Type B pancreatic cell (in vitro differentiated cells): Measurements from ENCODE around the gene SPACA6. TPM values are rescaled to one million over a fixed set of nuclear protein-coding genes. Genes with fewer than 3 reads are reported as not detected.
A peak's percentile ranks its signal among the peaks of the same experiment; 100 is the strongest.

Source experiments
- DNase-seq: peaks from one replicate; pipeline ENCODE4 v3.0.0; 2021; ENCODE audit warnings: mixed read lengths; ENCODE audit not compliant: unreplicated experiment; ENCODE audit errors: extremely low spot score
- H3K27ac Mint-ChIP-seq: 2 replicates; pipeline ENCODE4 v1.8.0; 2021; ENCODE audit warnings: mild to moderate bottlenecking, mixed read lengths
- H3K27me3 Mint-ChIP-seq: 2 replicates; pipeline ENCODE4 v1.8.0; 2021; ENCODE audit warnings: mixed read lengths
- H3K36me3 Mint-ChIP-seq: 2 replicates; pipeline ENCODE4 v1.8.0; 2021; ENCODE audit warnings: mixed read lengths
- H3K4me1 Mint-ChIP-seq: one replicate; pipeline ENCODE4 v1.8.0; 2021; ENCODE audit warnings: mixed read lengths; ENCODE audit not compliant: unreplicated experiment
- H3K4me3 Mint-ChIP-seq: 2 replicates; pipeline ENCODE4 v1.8.0; 2021; ENCODE audit warnings: mild to moderate bottlenecking, mixed read lengths
- H3K9me3 Mint-ChIP-seq: 2 replicates; pipeline ENCODE4 v1.8.0; 2021; ENCODE audit warnings: mixed read lengths
- total RNA-seq: library from RNA; stranded (reverse); gene quantifications from 2 replicates; pipeline ENCODE4 v1.2.1, GENCODE V29; 2021; ENCODE audit warnings: low replicate concordance
- TF ChIP-seq, protein P1 (sequence below): fragments of 200-600 bp; sonication (generic); conservative IDR thresholded peaks from 2 replicates; pipeline ENCODE4 v1.5.0; 2021; ENCODE audit warnings: antibody characterized with exemption, mild to moderate bottlenecking

SPACA6 gene
- total RNA-seq, 1 donor from 2014 or later, result 28.7 TPM

DNA sequence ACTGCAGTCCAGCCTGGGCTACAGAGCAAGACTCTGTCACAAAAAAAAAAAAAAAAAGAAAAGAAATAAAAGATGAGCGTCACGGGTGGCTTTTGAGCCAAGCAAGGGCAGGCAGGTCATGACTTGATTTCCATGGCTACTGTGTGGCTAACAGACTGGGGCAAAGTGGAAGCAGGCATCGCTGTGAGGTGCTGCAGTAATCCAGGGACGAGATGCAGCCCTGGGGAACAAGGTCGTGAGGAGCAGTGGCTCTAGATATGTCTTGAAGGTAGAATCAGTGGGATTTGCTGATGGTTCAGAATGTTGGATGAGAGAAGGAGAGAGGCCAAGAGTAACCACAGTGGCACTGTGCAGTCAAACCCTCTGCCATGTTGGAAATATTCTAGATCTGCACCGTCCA is 16.4 kb downstream of the SPACA6 start:
- no peak for DNase-seq
- no peak overlapping the region for H3K4me3 Mint-ChIP-seq
- TF ChIP-seq, protein P1, sequence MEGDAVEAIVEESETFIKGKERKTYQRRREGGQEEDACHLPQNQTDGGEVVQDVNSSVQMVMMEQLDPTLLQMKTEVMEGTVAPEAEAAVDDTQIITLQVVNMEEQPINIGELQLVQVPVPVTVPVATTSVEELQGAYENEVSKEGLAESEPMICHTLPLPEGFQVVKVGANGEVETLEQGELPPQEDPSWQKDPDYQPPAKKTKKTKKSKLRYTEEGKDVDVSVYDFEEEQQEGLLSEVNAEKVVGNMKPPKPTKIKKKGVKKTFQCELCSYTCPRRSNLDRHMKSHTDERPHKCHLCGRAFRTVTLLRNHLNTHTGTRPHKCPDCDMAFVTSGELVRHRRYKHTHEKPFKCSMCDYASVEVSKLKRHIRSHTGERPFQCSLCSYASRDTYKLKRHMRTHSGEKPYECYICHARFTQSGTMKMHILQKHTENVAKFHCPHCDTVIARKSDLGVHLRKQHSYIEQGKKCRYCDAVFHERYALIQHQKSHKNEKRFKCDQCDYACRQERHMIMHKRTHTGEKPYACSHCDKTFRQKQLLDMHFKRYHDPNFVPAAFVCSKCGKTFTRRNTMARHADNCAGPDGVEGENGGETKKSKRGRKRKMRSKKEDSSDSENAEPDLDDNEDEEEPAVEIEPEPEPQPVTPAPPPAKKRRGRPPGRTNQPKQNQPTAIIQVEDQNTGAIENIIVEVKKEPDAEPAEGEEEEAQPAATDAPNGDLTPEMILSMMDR, result no peak
- peaks cover 19% of the 10 kb centered on the region for H3K27me3 Mint-ChIP-seq
- no peak overlapping the region for H3K27ac Mint-ChIP-seq
- peaks cover 12% of the 10 kb centered on the region for H3K4me1 Mint-ChIP-seq
- no peaks in the 10 kb centered on the region for H3K9me3 Mint-ChIP-seq
- H3K36me3 Mint-ChIP-seq, result peaks cover 11% of the 10 kb centered on the region

DNA sequence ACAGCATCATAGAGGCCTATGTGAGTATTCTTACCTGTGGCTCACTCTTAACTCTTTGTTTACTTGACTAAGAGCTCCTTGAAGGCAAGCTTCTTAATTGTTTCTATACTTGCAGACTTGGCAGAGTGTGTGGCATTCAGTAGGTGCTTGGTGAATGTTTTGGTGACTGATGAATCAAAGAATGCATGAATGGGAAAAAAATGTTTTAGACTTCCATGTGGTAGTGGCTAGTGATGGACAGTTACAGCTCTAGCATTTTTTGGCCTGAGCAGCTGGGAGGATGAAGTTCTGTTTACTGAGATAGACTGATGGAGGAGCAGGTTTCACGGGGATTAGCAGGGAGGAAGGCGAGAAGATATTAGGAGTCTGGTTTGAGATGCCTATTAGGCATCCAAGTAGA is 17.0 kb downstream of the SPACA6 start:
- Mint-ChIP-seq H3K27ac (no peak overlapping the region), H3K4me3 (no peak overlapping the region), H3K4me1 (peaks cover 8% of the 10 kb centered on the region), H3K36me3 (peaks cover 9% of the 10 kb centered on the region), H3K27me3 (peaks cover 24% of the 10 kb centered on the region), H3K9me3 (no peaks in the 10 kb centered on the region)
- TF ChIP-seq, protein P1, result no peak
- no peak for DNase-seq

DNA sequence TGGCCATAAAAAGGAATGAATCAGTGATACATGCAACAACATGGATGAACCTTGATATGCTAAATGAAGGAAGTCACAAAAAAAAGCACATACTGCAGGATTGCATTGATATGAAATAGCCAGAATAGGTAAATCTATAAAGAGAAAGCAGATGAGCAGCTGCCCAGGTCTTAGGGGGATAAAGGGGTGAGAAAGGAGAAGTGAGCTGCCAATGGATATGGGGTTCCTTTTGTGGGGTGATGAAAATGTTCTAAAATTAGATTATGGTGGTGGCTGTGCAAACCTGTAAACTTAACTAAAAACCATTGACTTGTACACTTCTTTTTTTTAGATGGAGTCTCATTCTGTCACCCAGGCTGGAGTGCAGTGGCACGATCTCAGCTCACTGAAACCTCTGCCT is 18.6 kb downstream of the SPACA6 start:
- peaks cover 40% of the 10 kb centered on the region for H3K27me3 Mint-ChIP-seq
- TF ChIP-seq, protein P1, result no peak
- H3K4me1 Mint-ChIP-seq, result no peaks in the 10 kb centered on the region
- no peak overlapping the region for H3K4me3 Mint-ChIP-seq
- no peak overlapping the region for H3K27ac Mint-ChIP-seq
- H3K9me3 Mint-ChIP-seq, result no peaks in the 10 kb centered on the region
- no peak for DNase-seq
- no peaks in the 10 kb centered on the region for H3K36me3 Mint-ChIP-seq

DNA sequence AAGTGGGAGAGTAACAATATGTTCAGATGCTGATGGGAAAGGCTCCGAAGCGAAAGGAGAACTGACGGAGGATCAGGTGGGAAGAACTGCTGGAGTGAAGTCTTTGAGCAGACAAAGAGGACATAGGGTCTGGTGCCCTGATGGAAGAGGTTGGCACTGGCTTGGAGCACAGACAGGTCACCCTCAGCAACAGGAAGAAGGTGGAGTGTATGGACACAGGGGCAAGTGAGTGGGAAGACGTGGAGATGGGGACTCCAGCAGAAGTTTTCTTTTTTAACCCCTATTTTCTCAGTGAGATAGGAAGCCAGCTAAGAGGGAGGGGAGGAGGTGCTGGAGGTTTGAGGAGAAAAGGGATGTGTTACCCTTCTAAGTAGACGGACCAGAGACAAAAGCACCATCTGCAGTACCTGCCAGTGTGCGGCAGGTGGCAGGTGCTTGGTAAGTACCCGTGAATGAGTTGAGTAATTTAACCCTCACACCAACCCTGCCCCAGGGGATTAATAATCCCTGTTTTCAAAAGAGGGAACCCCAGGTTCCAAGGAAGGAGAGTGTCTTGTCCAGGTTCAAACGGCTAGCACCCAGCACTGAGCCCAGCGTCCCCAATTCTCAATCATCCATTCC is 19.4 kb downstream of the SPACA6 start:
- Mint-ChIP-seq H3K27me3 (peaks cover 48% of the 10 kb centered on the region), H3K36me3 (no peaks in the 10 kb centered on the region), H3K27ac (no peak overlapping the region), H3K9me3 (no peaks in the 10 kb centered on the region), H3K4me3 (no peak overlapping the region), H3K4me1 (no peaks in the 10 kb centered on the region)
- TF ChIP-seq, protein P1, result peak; percentile 55
- DNase-seq, result no peak

DNA sequence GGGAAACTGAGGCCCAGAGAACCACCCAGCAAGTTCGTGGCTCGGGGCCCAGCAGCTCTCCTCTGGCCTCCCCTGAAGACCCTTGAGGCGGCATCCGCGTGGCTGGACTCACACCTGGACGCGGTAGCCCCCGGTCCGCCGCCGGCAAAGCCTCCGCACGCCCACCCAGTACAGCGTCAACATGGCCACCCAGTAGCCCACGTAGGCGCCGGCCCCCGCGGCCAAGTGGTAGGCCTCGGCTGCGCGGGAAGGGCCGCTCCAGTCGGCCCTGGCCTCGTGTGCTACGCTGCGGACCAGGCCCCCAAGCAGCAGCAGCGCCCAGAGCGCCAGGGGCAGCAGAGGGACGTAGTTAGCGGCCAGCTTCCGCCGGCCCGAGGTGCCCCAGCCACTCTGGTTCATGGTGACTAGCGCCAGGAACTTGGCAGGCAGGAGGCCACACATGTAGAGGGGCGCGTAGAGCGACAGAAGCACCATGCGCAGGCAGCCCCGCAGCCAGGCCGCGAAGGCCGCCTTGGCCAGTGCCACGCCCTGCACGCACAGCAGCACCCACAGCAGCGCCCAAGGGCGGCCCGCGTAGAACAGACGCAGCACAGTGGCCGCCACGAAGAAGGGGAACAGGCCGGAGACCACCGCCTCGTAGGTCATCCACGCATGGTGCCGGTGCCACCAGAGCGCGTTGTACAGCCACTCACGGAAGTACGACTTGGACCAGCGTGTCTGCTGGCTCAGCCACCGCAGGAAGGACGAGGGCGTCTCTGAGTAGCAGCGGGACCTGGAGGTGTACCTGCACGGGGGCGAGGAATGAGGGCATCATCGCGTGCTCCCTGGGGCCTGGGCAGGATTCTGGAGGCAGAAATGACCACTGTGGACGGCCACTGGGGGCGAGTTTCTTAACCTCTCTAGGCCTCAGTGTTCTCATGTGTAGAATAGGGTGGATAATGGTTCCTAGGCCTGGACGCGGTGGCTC is 20.5 kb downstream of the SPACA6 start:
- no peaks in the 10 kb centered on the region for H3K9me3 Mint-ChIP-seq
- peaks cover 59% of the 10 kb centered on the region for H3K27me3 Mint-ChIP-seq
- no peak overlapping the region for H3K27ac Mint-ChIP-seq
- H3K4me3 Mint-ChIP-seq, result no peak overlapping the region
- no peaks in the 10 kb centered on the region for H3K4me1 Mint-ChIP-seq
- no peaks in the 10 kb centered on the region for H3K36me3 Mint-ChIP-seq
- TF ChIP-seq, protein P1, result no peak
- no peak for DNase-seq
